Right renal pelvis (tissue), 4 donors: ENCODE results near the gene SUSD2. TPM values are rescaled to one million over a fixed set of nuclear protein-coding genes. Genes with fewer than 3 reads are reported as not detected.
"Not testable (repeated sequence)": the region's sequence is repeated elsewhere in the genome, so short reads cannot be mapped to it uniquely, and the experiment has no call there.

ENCODE experiments used
- DNase-seq, 4 donors: peaks; one replicate each; pipeline ENCODE4 v3.0.0-alpha.2; 2013; ENCODE audit warnings: low read depth in 4 of 4, low spot score in 3 of 4, missing footprints in 1 of 4
- polyA plus RNA-seq, 4 donors: library from polyadenylated mRNA; unstranded; fragments of 120-200 nt; gene quantifications; one replicate each; pipeline ENCODE4 v1.2.1, GENCODE V29; 2013; ENCODE audit not compliant: insufficient read length in 4 of 4

SUSD2 gene, protein sequence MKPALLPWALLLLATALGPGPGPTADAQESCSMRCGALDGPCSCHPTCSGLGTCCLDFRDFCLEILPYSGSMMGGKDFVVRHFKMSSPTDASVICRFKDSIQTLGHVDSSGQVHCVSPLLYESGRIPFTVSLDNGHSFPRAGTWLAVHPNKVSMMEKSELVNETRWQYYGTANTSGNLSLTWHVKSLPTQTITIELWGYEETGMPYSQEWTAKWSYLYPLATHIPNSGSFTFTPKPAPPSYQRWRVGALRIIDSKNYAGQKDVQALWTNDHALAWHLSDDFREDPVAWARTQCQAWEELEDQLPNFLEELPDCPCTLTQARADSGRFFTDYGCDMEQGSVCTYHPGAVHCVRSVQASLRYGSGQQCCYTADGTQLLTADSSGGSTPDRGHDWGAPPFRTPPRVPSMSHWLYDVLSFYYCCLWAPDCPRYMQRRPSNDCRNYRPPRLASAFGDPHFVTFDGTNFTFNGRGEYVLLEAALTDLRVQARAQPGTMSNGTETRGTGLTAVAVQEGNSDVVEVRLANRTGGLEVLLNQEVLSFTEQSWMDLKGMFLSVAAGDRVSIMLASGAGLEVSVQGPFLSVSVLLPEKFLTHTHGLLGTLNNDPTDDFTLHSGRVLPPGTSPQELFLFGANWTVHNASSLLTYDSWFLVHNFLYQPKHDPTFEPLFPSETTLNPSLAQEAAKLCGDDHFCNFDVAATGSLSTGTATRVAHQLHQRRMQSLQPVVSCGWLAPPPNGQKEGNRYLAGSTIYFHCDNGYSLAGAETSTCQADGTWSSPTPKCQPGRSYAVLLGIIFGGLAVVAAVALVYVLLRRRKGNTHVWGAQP
- polyA plus RNA-seq: 10 to 100 TPM; 10.7 to 20.5 (median 18.2) TPM

DNA sequence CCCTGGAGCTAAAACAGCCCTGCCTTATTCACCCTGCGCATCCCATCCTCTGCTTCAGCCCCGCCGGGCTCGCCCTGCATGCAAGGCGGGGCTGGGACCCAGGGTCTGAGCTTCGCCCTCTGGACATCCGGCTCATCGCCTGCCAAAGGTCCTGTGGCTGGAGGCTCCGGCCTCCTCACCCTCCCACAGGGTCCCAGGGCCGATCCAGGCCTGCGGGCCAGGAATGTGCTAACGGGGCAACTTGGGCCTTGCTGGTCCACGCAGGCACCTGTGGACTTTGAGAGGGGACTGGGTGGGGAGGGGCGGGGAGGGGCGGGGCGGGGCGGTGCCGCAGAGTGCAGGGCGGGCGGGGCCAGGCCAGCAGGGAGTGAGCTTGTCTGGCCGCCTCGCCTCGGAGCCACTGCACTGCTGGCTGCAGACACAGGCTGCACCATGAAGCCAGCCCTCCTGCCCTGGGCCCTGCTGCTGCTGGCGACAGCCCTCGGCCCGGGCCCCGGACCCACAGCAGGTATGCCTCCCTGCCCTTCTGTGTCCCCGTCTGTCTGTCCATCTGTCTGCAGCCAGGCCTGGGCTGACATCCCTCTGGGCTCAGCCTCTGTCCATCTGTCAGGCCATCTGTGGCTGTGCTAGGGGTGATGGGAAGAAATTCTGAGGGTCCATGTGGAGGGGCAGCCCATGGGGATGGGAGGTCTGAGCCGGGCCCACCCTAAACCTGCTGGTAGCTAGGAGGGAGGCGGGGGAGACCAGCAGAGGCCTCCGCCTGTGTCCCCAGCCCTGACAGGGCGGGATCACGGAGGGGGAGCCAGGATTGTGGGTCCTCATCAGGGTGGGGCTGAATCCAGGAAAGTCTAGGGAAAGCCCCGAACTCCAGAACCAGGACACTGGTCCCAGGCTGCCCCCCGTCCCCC lies at the start of gene SUSD2:
Gene SUSD2 (plus strand): TSS at position 400 of the 908 bp plus-strand sequence. CDS start 33 bp downstream, at position 433.
- no peak for DNase-seq

GRCh38 chr22:24133187-24133965 lies 47.9 kb upstream of the SUSD2 start:
- no peak for DNase-seq

DNA sequence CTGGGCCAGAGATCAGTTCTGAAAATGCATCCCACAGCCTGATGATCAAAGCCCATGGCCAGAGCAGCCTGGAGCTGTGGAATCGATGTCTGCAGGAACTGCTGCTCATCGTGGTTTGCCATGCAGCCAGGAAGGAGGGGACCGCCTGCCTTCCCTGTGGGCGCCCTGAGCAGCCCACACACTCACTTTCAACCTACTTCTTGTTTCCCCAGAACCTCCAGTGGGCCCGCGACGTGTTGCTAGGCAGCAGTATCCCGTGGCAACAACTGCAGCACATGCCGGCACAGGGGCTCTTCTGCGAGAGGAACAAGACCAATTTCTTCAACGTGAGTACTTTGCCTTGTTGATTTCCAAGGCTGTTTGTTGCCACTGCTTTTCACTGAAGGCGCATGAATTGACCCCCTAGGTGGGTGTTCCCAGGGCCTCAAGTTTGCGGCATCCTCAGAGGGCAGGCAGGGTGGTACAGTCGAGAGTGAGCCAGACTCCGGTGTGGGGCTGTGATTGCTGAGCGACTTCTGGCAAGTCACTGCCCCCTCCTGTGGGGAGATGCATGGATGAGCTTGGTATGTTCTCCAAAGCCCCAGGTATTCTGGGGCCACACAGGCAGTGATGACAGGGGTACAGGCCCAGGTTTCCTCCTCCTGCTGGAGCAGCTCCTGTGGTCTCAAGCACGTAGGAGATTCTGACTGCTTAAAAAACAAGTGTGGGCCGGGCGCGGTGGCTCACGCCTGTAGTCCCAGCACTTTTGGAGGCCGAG lies 47.0 kb upstream of the SUSD2 start:
- DNase-seq: no peak

DNA sequence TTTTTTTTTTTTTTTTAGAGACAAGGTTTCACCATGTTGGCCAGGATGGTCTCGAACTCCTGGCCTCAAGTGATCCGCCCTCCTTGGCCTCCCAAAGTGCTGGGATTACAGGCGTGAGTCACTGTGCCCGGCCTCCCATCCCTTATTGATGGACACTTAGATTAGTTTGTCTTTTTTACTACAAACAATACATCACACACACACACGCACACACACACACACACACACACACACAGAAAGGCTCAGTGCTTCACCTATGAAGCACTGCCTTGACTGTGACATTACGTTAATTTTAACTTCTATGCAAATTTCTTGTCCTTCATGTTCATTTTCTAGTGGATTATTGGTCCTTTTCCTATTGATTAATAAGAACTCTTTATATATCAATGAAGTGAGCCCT lies 44.8 kb upstream of the SUSD2 start:
- not testable (repeated sequence) for DNase-seq

- no peak for DNase-seq
These were observed 43.7 kb upstream of the SUSD2 start for GRCh38 chr22:24137595-24137994.

GRCh38 chr22:24138649-24139420 lies 42.5 kb upstream of the SUSD2 start:
- no peak for DNase-seq

DNA sequence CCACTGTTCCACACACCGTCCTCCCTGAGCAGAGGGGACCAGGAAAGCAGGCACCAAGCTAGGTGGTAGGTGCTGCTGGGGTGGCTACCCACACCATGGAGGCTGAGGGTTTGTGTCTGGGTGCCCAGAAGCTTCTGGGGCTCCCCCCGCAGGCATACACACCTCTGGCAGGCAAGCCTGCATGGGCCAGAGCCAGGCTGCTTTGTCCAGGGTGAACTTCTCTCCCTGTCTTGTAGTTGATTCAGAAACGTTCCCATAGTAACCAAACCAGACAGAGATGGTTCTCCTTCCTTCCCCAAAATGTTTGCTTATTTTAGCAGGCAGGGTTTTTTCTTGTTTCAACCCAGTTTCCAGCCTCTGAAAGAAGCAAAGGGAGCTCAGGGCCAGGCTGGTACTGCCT lies 40.9 kb upstream of the SUSD2 start:
- no peak for DNase-seq

DNA sequence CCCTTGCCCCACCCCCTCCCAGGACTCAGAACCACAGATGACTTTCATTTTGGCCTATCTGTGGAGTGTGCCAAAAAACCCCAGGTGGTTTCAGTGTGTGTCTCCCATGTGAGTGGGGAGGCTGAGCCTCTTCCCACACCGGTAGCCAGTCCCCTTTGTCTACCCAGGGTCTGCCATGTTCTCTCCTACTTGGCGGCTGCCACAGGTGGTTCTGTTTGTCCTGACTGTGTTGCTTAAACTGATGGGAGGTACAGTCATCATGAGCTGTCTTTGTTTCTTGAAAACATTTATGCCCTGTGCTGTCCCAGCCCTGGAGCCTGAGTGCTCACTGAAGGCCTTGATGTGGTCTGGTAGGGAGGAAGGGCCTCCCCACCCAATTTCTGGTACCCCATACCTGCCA lies 39.7 kb upstream of the SUSD2 start:
- DNase-seq: no peak

DNA sequence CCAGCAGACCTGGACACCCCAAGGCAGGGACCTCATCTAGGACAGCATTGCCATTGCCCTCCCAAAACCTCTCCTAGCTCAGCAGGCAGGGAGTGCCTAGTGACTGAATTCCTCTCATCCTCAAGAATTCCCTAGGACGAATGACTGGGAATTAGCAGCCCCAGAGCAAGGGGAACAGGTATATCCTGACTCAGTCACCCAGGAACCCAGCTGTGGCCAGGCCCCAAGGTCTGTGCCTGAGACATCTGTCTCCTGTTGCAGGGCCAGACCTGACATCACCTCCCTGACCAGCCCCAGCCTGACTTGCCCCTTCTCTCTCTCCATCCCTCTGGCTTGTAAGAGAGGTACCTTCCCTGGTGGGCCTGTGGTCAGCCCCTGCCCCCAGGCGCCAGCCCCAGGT lies 39.0 kb upstream of the SUSD2 start:
- DNase-seq: no peak

DNA sequence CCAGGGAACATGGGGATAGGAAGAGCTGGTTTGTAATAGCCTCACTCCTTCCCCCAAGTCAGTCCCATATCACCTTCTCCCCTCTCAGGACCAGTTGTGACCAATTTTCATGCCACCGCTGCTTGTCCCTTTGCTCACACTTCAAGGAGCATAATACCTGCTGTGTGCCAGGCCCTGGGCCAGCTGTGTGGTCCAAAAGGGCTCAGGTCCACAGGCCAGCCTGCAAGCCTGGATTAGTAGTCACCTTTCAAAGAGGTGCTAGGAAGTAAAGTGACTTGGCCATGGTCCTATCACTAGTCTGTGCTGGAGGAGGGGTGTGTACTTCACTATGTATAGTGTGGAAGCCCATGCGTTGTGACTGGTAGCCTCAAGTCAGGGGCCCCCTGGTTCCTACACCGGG lies 38.5 kb upstream of the SUSD2 start:
- no peak for DNase-seq

GRCh38 chr22:24144056-24144777 lies 37.1 kb upstream of the SUSD2 start:
- no peak for DNase-seq

DNA sequence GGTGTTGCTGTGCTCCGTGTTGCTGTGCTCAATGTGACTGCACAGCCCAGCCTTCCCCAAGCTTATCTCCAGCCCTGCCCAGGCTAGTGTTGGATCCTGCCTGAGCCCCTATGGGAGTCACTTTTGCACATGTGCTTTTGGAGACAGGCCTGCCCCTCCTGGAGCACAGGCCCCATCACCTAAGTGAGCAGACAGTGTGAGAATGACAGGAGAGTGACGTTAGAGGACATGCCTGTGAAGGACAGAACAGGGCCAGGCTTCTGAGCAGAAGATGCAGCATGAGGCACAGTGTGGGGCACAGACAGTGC lies 36.6 kb upstream of the SUSD2 start:
- no peak for DNase-seq

- no peak for DNase-seq
These were observed 35.7 kb upstream of the SUSD2 start for GRCh38 chr22:24145446-24146193.

GRCh38 chr22:24146194-24146616 lies 35.1 kb upstream of the SUSD2 start:
- peak in 1 of 4 donors; percentile 28 for DNase-seq

- peak in 1 of 4 donors; percentile 29 for DNase-seq
These were observed 34.4 kb upstream of the SUSD2 start for GRCh38 chr22:24146791-24147353.

DNA sequence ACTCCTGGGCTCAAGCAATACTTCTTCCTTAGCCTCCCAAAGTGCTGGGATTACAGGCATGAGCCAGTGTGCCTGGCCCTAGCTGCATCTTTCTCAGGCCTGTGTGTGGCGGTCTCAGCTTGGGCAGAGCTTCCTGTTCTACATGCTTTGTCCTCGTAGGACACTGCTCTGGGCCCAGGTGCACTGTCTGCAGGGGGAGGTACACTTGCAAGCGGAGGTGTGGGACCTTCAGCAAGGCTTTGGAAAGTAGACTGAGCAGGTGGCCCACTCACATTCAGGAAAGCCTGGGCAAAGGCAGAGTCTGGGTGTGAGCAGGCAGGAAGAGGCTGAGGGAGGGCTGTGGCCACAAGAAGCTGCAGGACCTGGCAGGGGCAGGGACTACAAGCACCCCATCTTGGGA lies 33.6 kb upstream of the SUSD2 start:
- no peak for DNase-seq
